CD4-positive, alpha-beta T cell treated with Interleukin-10 for 1 hour (primary cell): ENCODE data around the gene SLC2A14.
A peak's percentile ranks its signal among the peaks of the same experiment; 100 is the strongest.
"Not testable (repeated sequence)": the region's sequence is repeated elsewhere in the genome, so short reads cannot be mapped to it uniquely, and the experiment has no call there.

Experiments used
- DNase-seq: peaks from one replicate; pipeline ENCODE4 v3.0.0-alpha.2; 2020

Gene SLC2A14

DNA sequence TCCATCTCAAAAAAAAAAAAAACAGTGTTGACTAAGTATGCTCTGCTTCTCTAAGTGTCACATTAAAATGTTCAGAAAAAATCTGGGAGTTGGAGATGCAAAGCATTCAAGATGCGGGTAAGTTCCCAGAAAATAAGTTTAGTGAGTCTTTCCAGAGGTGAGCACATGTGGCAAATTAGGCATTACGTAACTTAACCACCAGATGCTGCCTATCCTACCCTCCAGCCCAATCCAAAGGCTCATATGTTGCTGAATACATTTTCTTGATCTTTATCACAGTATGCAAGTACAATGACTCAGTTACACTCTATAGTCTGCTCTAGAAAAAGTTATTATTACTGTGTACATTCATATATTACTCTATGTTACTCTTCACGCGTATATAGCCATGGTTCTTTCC is 3.6 kb downstream of the SLC2A14 start:
- no peak for DNase-seq

DNA sequence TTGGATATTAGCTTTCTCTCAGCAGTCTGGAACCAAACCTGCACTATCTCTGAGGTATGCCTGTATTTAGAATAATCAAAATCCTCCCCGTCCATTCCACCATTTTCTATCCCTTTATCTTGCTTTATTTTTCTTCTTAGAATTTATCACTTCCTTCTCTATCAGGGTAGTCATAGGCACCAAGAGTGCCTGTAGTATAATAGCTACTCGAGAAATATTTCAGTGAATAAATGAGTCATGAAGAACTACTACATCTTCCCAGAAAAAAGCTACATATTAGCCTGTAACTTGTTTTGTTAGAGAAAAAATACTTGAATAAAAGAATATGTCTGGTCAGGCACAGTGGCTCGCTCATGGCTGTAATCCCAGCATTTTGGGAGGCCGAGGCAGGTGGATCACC is 4.3 kb downstream of the SLC2A14 start:
- DNase-seq = no peak

DNA sequence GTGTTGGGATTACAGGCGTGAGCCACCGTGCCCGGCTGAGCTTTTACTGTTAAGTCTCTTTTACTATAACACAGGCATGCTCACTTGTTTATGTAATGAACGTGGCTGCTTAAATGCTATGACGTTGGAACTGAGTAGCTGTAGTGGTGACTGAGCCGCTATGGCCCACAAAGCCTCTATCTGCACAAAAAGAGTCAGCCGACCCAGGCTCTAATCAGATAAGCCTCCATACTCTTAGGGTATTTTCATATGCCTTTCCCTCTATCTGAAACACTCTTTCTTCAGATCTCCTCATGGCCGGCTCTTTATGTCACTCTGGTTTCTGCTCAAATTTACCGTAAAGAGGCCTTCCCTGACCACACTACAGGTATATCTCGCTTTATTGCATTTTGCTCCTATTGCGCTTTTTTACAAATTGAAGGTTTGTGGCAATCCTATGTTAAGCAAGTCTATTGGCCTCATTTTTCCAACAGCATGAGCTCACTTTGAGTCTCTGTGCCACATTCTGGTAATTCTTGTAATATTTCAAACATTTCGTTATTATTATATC is 8.0 kb downstream of the SLC2A14 start:
- DNase-seq = no peak

DNA sequence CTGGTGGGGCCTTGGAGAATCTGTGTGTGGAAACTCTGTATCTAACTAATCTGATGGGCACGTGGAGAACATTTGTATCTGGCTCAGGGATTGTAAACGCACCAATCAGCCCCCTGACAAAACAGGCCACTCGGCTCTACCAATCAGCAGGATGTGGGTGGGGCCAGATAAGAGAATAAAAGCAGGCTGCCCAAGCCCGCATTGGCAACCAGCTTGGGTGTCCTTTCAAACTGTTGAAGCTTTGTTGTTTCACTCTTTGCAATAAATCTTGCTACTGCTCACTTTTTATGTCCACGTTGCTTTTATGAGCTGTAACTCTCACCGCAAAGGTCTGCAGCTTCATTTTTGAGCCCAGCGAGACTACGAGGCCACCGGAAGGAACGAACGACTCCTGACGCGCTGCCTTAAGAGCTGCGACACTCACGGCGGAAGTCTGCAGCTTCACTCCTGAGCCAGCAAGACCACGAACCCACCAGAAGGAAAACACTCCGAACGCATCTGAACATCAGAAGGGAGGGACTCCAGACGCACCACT is 9.8 kb downstream of the SLC2A14 start:
- DNase-seq = peak; percentile 40

DNA sequence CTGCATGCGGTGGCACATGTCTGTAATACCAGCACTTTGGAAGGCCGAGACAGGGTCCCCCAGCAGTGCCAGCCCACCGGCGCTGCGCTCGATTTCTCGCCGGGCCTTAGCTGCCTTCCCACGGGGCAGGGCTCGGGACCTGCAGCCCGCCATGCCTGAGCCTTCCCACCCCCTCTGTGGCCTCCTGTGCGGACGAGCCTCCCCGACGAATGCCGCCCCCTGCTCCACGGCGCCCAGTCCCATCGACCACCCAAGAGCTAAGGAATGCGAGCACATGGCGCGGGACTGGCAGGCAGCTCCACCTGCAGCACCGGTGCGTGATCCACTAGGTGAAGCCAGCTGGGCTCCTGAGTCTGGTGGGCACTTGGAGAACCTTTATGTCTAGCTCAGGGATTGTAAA is 10.4 kb downstream of the SLC2A14 start:
- DNase-seq = not testable (repeated sequence)

DNA sequence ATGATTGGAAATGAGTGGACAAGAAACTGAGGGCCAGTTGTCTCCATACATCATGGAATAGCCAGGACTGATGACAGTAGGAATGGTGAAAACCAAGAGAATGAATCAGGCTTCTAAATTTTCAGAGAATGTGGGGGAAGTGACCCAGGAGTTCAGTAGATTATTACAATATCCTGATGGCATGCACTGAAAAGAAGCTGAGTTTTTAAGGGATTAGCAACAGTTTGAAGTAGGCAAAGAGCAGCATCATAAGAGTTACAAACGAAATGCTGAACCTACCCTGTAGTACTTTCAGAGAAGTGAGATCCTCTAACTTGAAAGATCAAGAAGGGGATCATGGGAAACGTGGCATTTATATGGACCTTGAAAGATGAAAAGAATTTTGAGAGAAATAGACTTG is 13.2 kb downstream of the SLC2A14 start:
- DNase-seq = no peak

DNA sequence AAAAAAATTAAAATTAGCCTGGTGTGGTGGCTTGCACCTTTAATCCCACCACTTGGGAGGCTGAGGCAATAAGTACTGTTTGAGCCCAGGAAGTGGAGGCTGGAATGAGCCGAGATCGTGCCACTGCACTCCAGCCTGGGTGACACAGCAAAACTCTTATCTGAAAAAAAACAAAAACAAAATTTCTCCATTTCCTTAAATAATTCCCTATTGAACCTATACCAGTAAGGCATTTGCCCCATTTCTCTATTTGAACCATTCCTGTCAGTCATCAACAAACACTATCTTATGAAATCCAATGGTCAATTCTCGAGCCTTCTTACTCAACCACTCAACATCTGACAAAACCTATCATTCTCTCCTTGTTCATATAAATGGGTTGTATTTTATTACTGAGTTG is 14.7 kb downstream of the SLC2A14 start:
- no peak for DNase-seq

DNA sequence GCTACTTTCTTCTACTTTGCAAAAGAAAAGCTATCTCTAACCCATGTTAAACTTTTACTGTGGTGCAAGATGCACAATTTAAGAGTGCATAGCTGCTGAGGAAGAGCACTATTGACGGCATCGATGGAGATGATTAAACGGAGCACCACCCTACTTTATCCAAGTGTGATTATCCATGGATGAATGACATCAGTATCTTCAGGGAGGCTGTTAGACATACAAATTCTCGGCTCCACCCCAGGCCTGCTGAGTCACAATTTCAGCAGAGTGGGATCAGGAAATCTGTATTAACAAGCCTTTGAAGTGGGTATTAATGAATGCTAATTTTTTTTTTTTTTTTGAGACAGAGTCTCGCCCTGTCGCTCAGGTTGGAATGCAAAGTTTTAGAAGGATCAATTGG is 16.2 kb downstream of the SLC2A14 start:
- no peak for DNase-seq

DNA sequence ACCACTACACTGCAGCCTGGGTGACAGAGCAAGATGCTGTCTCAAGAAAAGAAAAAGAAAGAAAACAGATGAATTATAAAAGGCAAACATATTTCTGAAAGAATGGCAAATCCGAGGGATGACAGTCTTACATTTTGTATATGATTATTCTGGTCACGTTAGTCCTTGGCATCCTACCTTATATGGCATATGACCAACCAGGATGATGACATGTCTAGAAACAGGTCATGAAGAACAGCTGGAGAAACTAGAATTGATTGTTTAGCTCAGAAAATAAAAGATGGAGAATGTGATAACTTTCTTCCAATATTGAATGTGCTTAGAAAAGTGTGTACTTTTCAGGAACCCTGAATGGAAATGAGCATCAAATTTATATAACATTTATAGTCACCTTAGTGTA is 19.2 kb downstream of the SLC2A14 start:
- DNase-seq = no peak

DNA sequence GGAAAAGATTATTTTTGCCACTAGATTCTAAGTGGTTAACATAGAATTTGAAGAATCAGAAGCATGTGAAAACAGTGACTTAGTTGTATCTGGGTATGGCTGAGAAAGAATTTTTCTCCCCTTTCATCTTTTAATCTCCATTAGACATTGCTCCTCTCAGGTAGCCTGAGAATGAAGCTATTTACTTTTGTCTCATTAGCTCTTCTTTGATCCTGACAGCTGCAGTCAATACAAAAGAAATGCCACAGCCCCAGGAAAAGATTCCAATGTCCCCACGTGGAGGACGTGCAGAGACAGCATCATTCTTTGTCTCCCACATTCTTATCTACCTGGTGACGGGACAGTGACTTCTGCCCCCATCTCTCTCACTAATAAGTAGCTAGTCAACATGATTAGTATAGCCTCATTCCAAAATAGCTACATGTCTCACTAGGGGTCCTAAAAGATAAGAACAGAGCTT is 21.1 kb downstream of the SLC2A14 start:
- not testable (repeated sequence) for DNase-seq

DNA sequence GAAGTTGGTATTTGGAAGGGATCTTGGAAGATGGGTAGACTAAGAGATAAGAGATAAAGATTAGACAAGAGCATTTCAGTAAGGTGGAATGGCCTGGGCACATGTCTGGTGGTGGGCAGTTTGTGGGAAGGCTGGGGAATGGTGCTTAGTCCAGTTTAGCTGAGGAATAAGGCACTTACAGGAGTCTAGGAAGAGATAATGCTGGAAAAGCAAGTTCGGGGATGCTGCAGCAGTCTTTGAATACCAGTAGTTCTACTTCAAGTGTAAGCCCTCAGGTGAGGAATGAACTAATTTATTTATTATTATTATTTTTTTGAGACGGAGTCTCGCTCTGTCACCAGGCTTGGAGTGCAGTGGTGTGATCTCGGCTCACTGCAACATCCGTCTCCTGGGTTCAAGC is 22.6 kb downstream of the SLC2A14 start:
- DNase-seq = not testable (repeated sequence)

DNA sequence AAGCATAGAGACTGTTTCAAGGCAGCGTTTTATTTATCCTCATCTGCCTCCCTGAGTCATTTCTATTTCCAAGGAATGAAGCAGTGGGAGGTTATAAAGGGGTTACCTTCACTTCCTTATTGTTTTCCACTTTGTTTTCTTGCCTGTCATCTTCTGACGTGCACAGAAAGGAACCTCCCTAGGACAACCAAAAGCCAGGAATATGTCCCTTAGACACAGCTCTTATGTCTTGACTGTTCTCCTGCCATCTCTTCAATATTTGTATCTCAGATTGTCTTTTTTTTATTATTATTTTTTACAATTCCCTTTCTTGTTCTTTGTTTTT is 24.7 kb downstream of the SLC2A14 start:
- DNase-seq = not testable (repeated sequence)

DNA sequence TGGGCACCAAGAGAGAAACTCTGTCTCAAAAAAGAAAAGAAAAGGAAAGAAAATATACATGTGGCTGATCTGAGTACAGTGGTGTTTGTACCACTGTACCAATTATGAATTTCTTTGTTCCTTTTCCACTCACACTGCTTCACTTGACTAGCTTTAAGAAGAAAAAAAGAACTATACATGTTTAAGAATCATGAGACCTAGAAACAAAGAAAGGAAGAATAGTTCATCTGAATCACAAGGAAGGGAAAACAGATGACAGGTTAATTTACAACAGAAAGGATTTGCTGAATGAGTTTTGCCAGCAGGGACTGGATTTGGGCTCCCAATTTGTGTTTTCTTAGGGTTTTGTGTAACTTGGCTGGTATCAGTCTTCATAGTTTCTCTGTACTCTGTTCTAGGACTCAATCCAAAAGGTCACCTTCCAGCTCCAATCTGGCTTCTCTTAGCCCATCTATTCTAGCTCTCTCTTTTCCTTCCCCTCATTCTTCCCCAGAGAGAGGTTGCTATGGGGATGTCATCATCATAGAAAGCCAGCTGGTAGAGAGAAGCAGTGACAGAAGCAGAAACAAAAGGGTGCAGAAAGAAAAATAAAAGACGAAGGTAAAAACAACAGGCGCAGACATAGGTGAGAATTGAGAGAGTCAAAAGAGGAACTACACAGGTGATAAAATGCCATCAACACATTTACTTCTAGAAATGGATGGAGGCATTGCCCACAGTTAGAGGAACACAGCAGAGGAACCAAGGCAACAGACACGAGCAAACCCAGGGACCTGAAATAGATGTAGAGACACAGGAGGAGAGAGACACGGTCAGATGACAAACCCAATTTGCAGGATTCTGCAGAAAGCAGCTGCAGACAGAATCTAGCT is 25.3 kb downstream of the SLC2A14 start:
- DNase-seq = not testable (repeated sequence)

DNA sequence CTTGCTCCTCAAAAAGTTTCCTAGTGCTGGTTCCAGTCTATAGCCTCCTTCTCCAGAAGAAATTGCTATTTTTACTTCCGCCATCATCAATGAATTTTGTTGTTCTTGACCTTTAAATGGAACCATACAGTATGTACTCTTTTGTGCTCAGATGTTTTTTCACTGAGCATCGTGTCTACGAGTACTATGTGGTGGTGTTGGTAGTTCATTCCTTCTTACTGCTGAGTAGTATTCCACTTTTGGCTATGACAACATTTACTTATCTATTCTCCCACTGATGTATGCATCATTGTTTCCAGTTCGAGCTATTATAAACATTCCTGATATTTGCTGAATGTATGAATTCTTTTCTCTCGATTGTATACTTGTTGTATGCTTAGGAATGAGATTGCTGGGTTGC is 28.6 kb downstream of the SLC2A14 start:
- DNase-seq = no peak

DNA sequence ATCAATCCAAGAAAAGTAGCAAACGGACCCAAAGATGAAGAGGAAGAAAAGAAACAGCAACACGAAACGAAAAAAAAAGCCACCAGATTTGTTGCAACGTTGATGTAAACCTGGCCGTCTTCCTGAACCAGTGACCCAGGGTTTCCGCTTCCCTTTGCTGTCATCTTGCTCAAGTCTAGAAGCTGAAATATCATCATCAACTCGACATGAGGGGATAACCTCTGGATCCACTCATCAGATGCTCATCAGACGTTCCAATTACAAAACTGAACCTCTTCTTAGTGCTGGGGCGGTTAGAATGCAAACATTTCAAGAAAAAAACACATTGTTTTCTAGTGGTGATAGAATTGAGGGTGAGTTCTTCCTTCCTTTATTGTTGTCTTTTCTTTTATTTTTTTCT is 29.1 kb downstream of the SLC2A14 start:
- DNase-seq = peak; percentile 32

DNA sequence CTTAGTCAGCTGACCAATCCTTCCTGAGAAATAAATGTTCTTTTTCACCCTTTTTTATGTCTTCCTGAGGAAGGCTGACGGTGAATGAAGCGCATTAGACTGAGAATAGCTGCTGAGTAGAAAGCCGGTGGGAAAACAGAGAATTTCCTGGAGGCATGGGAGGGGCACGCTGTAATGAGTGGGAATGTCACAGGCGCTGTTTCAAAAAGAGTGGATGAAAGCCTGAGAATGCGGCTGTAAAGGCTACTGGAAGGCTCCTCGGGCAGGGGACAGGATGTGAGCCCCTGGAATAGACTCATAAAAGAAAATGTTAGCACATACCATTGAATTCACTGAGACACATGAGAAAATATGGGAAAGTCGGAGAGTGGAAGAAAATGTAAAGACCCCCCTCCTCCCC is 29.6 kb downstream of the SLC2A14 start:
- DNase-seq = not testable (repeated sequence)

DNA sequence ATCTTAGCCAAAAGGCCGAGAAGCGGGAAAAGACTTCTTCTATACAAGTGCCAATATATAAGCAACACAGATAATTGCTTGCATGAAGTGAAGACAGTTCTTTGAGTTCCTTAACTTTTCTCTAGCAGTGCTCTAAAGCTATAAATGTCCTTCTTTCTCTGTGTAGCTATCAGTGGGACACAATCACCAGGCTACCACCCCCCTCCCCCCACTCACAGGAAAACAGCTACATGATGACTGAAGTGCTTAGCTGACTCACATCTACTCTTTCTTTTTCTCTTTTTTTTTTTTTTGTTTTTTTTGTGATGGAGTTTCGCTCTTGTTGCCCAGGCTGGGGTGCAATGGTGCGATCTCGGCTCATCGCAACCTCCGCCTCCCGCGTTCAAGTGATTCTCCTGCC is 30.3 kb downstream of the SLC2A14 start:
- DNase-seq = not testable (repeated sequence)

DNA sequence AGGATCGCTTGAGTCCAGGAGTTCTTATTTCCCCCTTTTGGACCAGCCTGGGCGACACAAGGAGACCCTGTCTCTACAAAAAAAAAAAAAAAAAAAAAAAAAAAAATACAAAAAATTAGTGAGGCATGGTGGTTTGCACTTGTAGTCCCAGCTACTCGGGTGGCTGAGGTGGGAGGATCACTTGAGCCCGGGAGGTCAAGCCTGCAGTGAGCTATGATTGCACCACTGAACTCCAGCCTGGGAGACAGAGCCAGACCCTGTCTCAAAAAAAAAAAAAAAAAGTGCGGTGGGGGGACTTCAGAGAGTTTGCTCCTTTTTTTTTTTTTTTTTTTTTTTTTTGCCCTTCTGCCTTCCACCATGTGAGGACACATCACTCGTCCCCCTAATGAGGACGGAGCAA is 32.9 kb downstream of the SLC2A14 start:
- not testable (repeated sequence) for DNase-seq

DNA sequence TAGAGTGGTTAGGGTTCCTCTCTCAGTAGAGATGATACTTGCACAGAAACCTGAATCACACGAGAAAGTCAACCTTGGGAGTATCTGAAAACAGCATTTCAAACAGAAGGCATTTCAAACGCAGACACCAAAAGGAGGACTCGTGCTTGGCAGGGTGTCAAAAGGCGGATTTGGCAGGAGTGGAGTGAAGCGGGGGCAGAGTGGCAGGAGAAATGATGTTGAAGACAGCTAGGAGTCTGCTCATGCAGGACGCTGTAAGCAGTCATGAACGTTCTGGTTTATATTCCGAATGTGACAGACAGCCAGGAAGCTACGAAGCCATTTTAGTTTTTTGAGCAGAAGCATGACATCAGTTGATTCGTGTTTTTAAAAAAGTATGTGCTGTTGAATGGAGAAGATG is 33.5 kb downstream of the SLC2A14 start:
- not testable (repeated sequence) for DNase-seq

DNA sequence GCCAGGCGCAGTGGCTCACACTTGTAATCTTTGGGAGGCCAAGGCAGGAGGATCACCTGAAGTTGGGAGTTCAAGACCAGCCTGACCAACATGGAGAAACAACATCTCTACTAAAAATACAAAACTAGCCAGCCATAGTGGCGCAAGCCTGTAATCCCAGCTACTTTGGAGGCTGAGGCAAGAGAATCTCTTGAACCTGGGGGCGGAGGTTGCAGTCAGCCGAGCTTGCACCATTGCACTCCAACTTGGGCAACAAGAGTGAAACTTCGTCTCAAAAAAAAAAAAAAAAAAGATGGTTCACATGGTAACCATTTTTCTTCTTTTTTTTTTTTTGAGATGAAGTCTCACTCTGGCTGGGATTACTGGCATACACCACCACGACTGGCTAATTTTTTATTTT is 35.3 kb downstream of the SLC2A14 start:
- no peak for DNase-seq

DNA sequence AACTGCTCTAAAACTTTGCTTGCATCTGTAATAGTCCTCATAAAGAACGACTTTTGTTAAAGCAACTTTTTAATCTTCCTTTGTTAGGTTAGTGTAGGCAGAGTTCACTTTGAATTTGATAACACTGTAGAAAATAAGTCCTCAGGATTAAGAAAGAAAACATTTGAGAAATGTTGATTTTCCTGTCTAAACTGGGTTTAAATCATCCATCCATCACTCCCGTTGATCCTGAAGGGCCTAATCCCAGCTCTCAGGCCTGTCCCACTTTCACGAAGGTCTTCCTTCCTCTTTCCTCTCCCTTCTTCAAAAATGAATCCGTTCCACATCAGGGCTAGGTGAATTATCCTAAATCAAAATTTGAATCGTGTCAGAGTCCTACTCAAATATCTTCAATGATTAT is 36.9 kb downstream of the SLC2A14 start:
- DNase-seq = no peak

DNA sequence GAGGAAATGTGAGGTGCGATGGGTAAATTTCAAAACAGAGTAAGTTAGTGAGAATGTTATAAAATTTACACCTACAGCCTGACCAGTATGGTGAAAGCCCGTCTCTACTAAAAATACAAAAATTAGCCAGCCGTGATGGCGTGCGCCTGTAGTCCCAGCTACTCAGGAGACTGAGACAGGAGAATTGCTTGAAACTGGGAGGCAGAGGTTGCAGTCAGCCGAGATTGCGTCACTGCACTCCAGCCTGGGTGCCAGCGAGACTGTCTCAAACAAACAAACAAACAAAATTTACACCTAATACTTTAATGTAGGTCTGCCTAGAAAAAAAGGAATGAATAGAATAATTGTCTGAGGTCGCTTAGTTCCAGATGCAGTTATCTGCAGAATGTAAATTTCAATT is 37.6 kb downstream of the SLC2A14 start:
- no peak for DNase-seq

DNA sequence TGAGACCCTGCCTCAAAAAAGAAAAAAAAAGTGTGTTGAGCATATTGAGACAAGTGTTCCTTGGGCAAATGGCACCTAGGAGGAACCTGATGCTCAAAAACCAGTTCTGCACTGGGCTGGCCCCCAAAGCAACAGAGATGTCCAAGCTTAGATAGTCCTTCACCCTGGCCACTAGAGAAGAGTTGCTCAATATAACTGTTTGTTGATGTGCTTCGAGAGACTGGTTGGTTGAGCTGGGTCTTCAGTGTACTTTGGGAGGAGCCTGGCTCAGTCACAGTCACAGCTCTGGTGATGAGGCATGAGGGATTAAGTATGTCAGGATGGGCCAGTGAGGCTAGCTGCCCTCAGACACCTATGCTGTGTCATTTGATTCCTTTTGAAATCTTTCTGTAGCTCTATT is 38.0 kb downstream of the SLC2A14 start:
- no peak for DNase-seq

DNA sequence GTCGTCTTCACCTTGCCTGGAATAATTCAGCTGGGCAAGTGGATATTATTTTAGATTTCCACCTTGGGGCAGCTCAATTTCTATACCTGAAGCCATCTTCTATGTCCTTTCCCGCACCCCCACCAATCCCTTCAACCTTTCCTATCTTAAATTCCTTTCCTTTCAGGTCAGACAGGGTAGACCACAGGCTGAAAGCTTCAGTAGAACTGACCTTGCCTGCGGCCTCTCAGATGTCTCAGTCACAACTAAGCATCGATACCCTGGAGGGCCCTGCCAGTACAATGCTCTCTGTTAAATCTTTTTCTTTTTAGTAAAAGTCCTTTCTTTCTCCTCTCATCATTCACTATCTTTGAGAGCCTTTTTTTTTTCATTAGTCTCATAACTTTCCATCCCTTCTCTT is 38.9 kb downstream of the SLC2A14 start:
- DNase-seq = no peak

DNA sequence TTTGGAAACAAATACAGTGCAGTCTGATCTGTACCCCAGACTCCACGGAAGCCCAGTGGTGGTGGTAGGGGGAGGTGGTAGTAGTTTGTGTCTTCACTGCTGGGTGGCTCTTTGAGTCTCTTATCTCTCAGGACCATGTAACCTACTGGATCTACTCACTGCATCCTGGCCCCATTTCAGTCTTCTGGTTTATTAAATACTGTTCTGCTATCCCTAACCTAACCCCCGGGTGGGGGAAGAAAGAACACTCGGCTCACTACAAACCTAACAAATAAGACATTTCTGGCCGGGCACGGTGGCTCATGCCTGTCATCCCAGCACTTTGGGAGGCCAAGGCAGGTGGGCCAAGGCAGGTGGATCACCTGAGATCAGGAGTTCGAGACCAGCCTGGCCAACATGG is 39.5 kb downstream of the SLC2A14 start:
- not testable (repeated sequence) for DNase-seq
